Muscle of leg (tissue), 11 donors: ENCODE results near the gene CSAG2. TPM values are rescaled to one million over a fixed set of nuclear protein-coding genes. Genes with fewer than 3 reads are reported as not detected.

Experiments used
- DNase-seq: peaks from one replicate; pipeline ENCODE4 v3.0.0; 2013
- H3K27ac ChIP-seq: one replicate; pipeline ENCODE4 v1.5.1; 2013; ENCODE audit warnings: mild to moderate bottlenecking, low read length, control low read depth
- H3K27me3 ChIP-seq: one replicate; pipeline ENCODE4 v1.6.1; 2013; ENCODE audit warnings: low read length; ENCODE audit not compliant: control insufficient read depth, insufficient read depth
- H3K36me3 ChIP-seq: one replicate; pipeline ENCODE4 v1.6.1; 2013; ENCODE audit warnings: low read length; ENCODE audit not compliant: control insufficient read depth, insufficient read depth
- H3K4me1 ChIP-seq: one replicate; pipeline ENCODE4 v1.6.1; 2013; ENCODE audit warnings: low read length; ENCODE audit not compliant: control insufficient read depth, insufficient read depth
- H3K4me3 ChIP-seq: one replicate; pipeline ENCODE4 v1.5.1; 2013; ENCODE audit warnings: low read length, control low read depth
- H3K9me3 ChIP-seq: replicated peaks from 2 replicates; pipeline ENCODE4 v1.6.1; 2013; ENCODE audit warnings: low read depth, low read length; ENCODE audit not compliant: control insufficient read depth
- WGBS: methylation state at CpG from one replicate; pipeline ENCODE4 v1.1.5; 2013; ENCODE audit warnings: missing lambda C conversion rate; ENCODE audit not compliant: insufficient coverage; 5-methylcytosine and 5-hydroxymethylcytosine counted together
- polyA plus RNA-seq, 8 donors: library from polyadenylated mRNA; unstranded; fragments of 120-200 nt; gene quantifications; one replicate each; pipeline versions ENCODE4 v1.2.1 to v1.2.3, GENCODE V29; 2013; ENCODE audit warnings: inconsistent platforms in 1 of 8, low replicate concordance in 1 of 8; ENCODE audit not compliant: insufficient read length in 8 of 8, insufficient read depth in 1 of 8
- total RNA-seq: library from RNA; stranded (reverse); fragments of 120-200 nt; gene quantifications from one replicate; pipeline ENCODE4 v1.2.4, GENCODE V29; 2013

Gene CSAG2
- total and polyA plus RNA-seq, 9 donors: not detected

GRCh38 chrX:152658302-152658701 lies 50.8 kb downstream of the CSAG2 start:
- H3K4me3 ChIP-seq: no peak overlapping the region

More at GRCh38 chrX:152658302-152658701, 50.8 kb downstream of the CSAG2 start:
- H3K27me3 ChIP-seq: no peaks in the 10 kb centered on the region
- no peaks in the 10 kb centered on the region for H3K9me3 ChIP-seq
- no peak for DNase-seq
- no peaks in the 10 kb centered on the region for H3K36me3 ChIP-seq
- 54% methylated on average over 2 of the region's 2 CpGs for WGBS
- H3K27ac ChIP-seq: no peak overlapping the region
- H3K4me1 ChIP-seq: no peaks in the 10 kb centered on the region

Other genes with a start within 250 kb of the CSAG2 start
- gene GABRQ, start 71.4 kb downstream of the CSAG2 start, total RNA-seq: 1.2 TPM
- gene GABRQ, start 71.4 kb downstream of the CSAG2 start, polyA plus RNA-seq: 1 to 10 TPM; 1.1 to 2.5 (median 1.9) TPM
- gene MAGEA3, start 10.5 kb downstream of the CSAG2 start, total RNA-seq: not detected
- not detected for gene MAGEA3, start 10.5 kb downstream of the CSAG2 start, polyA plus RNA-seq
- gene MAGEA2B, start 5.4 kb upstream of the CSAG2 start, total RNA-seq: not detected
- gene MAGEA2B, start 5.4 kb upstream of the CSAG2 start, polyA plus RNA-seq: not detected
- not detected for gene CSAG1, start 24.4 kb upstream of the CSAG2 start, total RNA-seq
- not detected for gene CSAG1, start 24.4 kb upstream of the CSAG2 start, polyA plus RNA-seq
- gene MAGEA12, start 24.5 kb upstream of the CSAG2 start, total RNA-seq: not detected
- not detected for gene MAGEA12, start 24.5 kb upstream of the CSAG2 start, polyA plus RNA-seq
- not detected for gene MAGEA2, start 44.6 kb upstream of the CSAG2 start, total RNA-seq
- gene MAGEA2, start 44.6 kb upstream of the CSAG2 start, polyA plus RNA-seq: not detected
- gene CSAG3, start 49.9 kb upstream of the CSAG2 start, total RNA-seq: not detected
- not detected for gene CSAG3, start 49.9 kb upstream of the CSAG2 start, polyA plus RNA-seq
- gene MAGEA6, start 60.4 kb upstream of the CSAG2 start, total RNA-seq: not detected
- gene MAGEA6, start 60.4 kb upstream of the CSAG2 start, polyA plus RNA-seq: under 1 TPM in 2 of 8 donors, not detected in 6; 0.06 to 0.10 TPM
- gene CETN2, start 121.5 kb upstream of the CSAG2 start, total RNA-seq: 35.5 TPM
- gene CETN2, start 121.5 kb upstream of the CSAG2 start, polyA plus RNA-seq: 10 to 100 TPM; 31.3 to 40.2 (median 33.0) TPM
- 6.8 TPM for gene NSDHL, start 121.8 kb upstream of the CSAG2 start, total RNA-seq
- gene NSDHL, start 121.8 kb upstream of the CSAG2 start, polyA plus RNA-seq: 10 to 100 TPM; 11.7 to 18.1 (median 13.6) TPM
- gene ZNF185, start 188.8 kb upstream of the CSAG2 start, total RNA-seq: 18.3 TPM
- gene ZNF185, start 188.8 kb upstream of the CSAG2 start, polyA plus RNA-seq: 10 to 100 TPM in 7 of 8 donors, 1 to 10 TPM in 1; 8.1 to 98.7 (median 17.4) TPM